NCI-H2081 (cell line): ENCODE data around the gene MUC5AC.

ENCODE experiments used
- DNase-seq, 2 experiments: peaks; one replicate each; lab custom pipeline; 2025; lab: John Stamatoyannopoulos, UW

Gene MUC5AC

GRCh38 chr11:1121813-1122663, 35.7 kb upstream of the MUC5AC start:
- DNase-seq: no peak

- no peak for DNase-seq
These were observed 35.1 kb upstream of the MUC5AC start for GRCh38 chr11:1122664-1123002.

- no peak for DNase-seq
These were observed 33.8 kb upstream of the MUC5AC start for GRCh38 chr11:1123970-1124369.

- no peak for DNase-seq
These were observed 31.9 kb upstream of the MUC5AC start for GRCh38 chr11:1125803-1126202.

GRCh38 chr11:1126491-1126926, 31.2 kb upstream of the MUC5AC start:
- DNase-seq: no peak

- DNase-seq: no peak
These were observed 30.7 kb upstream of the MUC5AC start for GRCh38 chr11:1126935-1127663.

- no peak for DNase-seq
These were observed 30.0 kb upstream of the MUC5AC start for GRCh38 chr11:1127664-1128162.

GRCh38 chr11:1128311-1129142, 29.2 kb upstream of the MUC5AC start:
- no peak for DNase-seq

- no peak for DNase-seq
These were observed 28.6 kb upstream of the MUC5AC start for GRCh38 chr11:1129143-1129610.

- DNase-seq: no peak
These were observed 28.1 kb upstream of the MUC5AC start for GRCh38 chr11:1129611-1130160.

GRCh38 chr11:1130276-1131032, 27.3 kb upstream of the MUC5AC start:
- no peak for DNase-seq

- DNase-seq: no peak
These were observed 26.5 kb upstream of the MUC5AC start for GRCh38 chr11:1131033-1131911.

- no peak for DNase-seq
These were observed 22.8 kb upstream of the MUC5AC start for GRCh38 chr11:1134848-1135445.

- no peak for DNase-seq
These were observed 19.7 kb upstream of the MUC5AC start for GRCh38 chr11:1138097-1138496.

- no peak for DNase-seq
These were observed 18.2 kb upstream of the MUC5AC start for GRCh38 chr11:1139441-1140083.

GRCh38 chr11:1140642-1141490, 16.9 kb upstream of the MUC5AC start:
- no peak for DNase-seq

GRCh38 chr11:1146365-1146764, 11.4 kb upstream of the MUC5AC start:
- no peak for DNase-seq

GRCh38 chr11:1147792-1148191, 10.0 kb upstream of the MUC5AC start:
- DNase-seq: no peak
